Neural cell (in vitro differentiated cells): ENCODE data around the gene JAG2. TPM values are rescaled to one million over a fixed set of nuclear protein-coding genes. Genes with fewer than 3 reads are reported as not detected.
A peak's percentile ranks its signal among the peaks of the same experiment; 100 is the strongest.

Source experiments
- H2AFZ ChIP-seq: fragments of 200-600, 300-800 bp; sonication (generic), shearing (Covaris generic); 2 replicates; pipeline ENCODE4 v1.6.0; 2014; ENCODE audit warnings: low read depth, mild to moderate bottlenecking, antibody characterized with exemption, low read length, moderate library complexity
- H3F3A ChIP-seq: fragments of 200-600 bp; shearing (Covaris generic); 2 replicates; pipeline ENCODE4 v1.6.1; 2016; ENCODE audit warnings: mild to moderate bottlenecking, moderate library complexity, mixed read lengths, antibody characterized with exemption, low read length; ENCODE audit not compliant: insufficient read depth, poor library complexity, severe bottlenecking
- H3K27ac ChIP-seq: fragments of 200-600, 300-800 bp; sonication (generic), shearing (Covaris generic); 2 replicates; pipeline ENCODE4 v1.5.1; 2014; ENCODE audit warnings: mild to moderate bottlenecking, low read length, moderate library complexity
- H3K27me3 ChIP-seq: fragments of 300-800, 200-600 bp; sonication (generic), shearing (Covaris generic); 2 replicates; pipeline ENCODE4 v1.6.0; 2014; ENCODE audit warnings: mild to moderate bottlenecking, low read depth, low read length, moderate library complexity; ENCODE audit not compliant: insufficient read depth
- H3K36me3 ChIP-seq: fragments of 300-800, 200-600 bp; sonication (generic), shearing (Covaris generic); 2 replicates; pipeline ENCODE4 v1.5.1; 2014; ENCODE audit warnings: mild to moderate bottlenecking, antibody characterized with exemption, low read length, moderate library complexity; ENCODE audit not compliant: insufficient read depth
- H3K4me2 ChIP-seq: fragments of 300-800, 200-600 bp; sonication (generic), shearing (Covaris generic); 2 replicates; pipeline ENCODE4 v1.6.0; 2014; ENCODE audit warnings: mild to moderate bottlenecking, low read length
- H3K4me3 ChIP-seq: fragments of 300-800, 200-600 bp; sonication (generic), shearing (Covaris generic); 2 replicates; pipeline ENCODE4 v1.5.1; 2014; ENCODE audit warnings: mild to moderate bottlenecking, low read length, moderate library complexity
- H3K79me2 ChIP-seq: fragments of 200-600 bp; shearing (Covaris generic); replicated peaks from 2 replicates; pipeline ENCODE4 v1.6.0; 2014; ENCODE audit warnings: mild to moderate bottlenecking, low read length, moderate library complexity; ENCODE audit not compliant: insufficient read depth
- H3K9ac ChIP-seq: fragments of 300-800, 200-600 bp; sonication (generic), shearing (Covaris generic); 2 replicates; pipeline ENCODE4 v1.6.1; 2016; ENCODE audit warnings: mild to moderate bottlenecking, low read length, mixed read lengths
- H3K9me2 ChIP-seq: fragments of 200-600 bp; shearing (Covaris generic); 2 replicates; pipeline ENCODE4 v1.6.1; 2016; ENCODE audit warnings: mild to moderate bottlenecking, low read length, mixed read lengths; ENCODE audit not compliant: insufficient read depth
- H3K9me3 ChIP-seq: fragments of 200-600, 300-800 bp; sonication (generic), shearing (Covaris generic); 2 replicates; pipeline ENCODE4 v1.6.1; 2016; ENCODE audit warnings: mild to moderate bottlenecking, mixed run types, low read length, moderate library complexity, mixed read lengths
- H4K20me1 ChIP-seq: fragments of 200-600 bp; shearing (Covaris generic); 2 replicates; pipeline ENCODE4 v1.6.1; 2016; ENCODE audit warnings: mild to moderate bottlenecking, mixed run types; ENCODE audit not compliant: insufficient read depth
- EP300 ChIP-seq: fragments of 450-650 bp; conservative IDR thresholded peaks from 2 replicates; pipeline ENCODE4 v1.6.1; 2014; ENCODE audit warnings: antibody characterized with exemption, mild to moderate bottlenecking, moderate library complexity; ENCODE audit not compliant: poor library complexity, severe bottlenecking
- EZH2 ChIP-seq: fragments of 200-600, 300-800 bp; shearing (Covaris generic), sonication (generic); IDR thresholded peaks from 2 replicates; pipeline ENCODE4 v1.6.1; 2014; ENCODE audit warnings: antibody characterized with exemption, low read length, borderline replicate concordance, mild to moderate bottlenecking; ENCODE audit not compliant: insufficient read depth, poor library complexity, severe bottlenecking
- MXI1 ChIP-seq: fragments of 450-650 bp; conservative IDR thresholded peaks from 2 replicates; pipeline ENCODE4 v1.6.1; 2014; ENCODE audit warnings: antibody characterized with exemption, mild to moderate bottlenecking; ENCODE audit not compliant: poor library complexity, severe bottlenecking
- POLR2AphosphoS5 ChIP-seq: IDR thresholded peaks from 2 replicates; pipeline ENCODE4 v1.6.1; 2012
- RAD21 ChIP-seq: fragments of 450-650 bp; conservative IDR thresholded peaks from 2 replicates; pipeline ENCODE4 v1.6.1; 2014; ENCODE audit warnings: antibody characterized with exemption, mild to moderate bottlenecking, moderate library complexity
- SMC3 ChIP-seq: fragments of 450-650 bp; conservative IDR thresholded peaks from 2 replicates; pipeline ENCODE4 v1.6.1; 2014; ENCODE audit warnings: antibody characterized with exemption, mild to moderate bottlenecking, moderate library complexity; ENCODE audit not compliant: poor library complexity
- TAF1 ChIP-seq: IDR thresholded peaks from 2 replicates; pipeline ENCODE4 v1.6.1; 2012; ENCODE audit warnings: low read depth
- polyA plus RNA-seq: library from polyadenylated mRNA; depleted of rRNA; stranded (reverse); fragments of >200 nt; gene quantifications from 2 replicates; pipeline ENCODE4 v1.2.3, GENCODE V29; 2014
- TF ChIP-seq, protein P1 (sequence below): IDR thresholded peaks from 2 replicates; pipeline ENCODE4 v1.6.1; 2012; ENCODE audit warnings: borderline replicate concordance
- TF ChIP-seq, protein P2 (sequence below): fragments of 450-650 bp; IDR thresholded peaks from 2 replicates; pipeline ENCODE4 v1.5.1; 2014; ENCODE audit warnings: antibody characterized with exemption, mild to moderate bottlenecking, moderate library complexity; ENCODE audit not compliant: poor library complexity, severe bottlenecking

The JAG2 gene
- polyA plus RNA-seq, 1 donor from 2014 or later, result 20.3 TPM

DNA sequence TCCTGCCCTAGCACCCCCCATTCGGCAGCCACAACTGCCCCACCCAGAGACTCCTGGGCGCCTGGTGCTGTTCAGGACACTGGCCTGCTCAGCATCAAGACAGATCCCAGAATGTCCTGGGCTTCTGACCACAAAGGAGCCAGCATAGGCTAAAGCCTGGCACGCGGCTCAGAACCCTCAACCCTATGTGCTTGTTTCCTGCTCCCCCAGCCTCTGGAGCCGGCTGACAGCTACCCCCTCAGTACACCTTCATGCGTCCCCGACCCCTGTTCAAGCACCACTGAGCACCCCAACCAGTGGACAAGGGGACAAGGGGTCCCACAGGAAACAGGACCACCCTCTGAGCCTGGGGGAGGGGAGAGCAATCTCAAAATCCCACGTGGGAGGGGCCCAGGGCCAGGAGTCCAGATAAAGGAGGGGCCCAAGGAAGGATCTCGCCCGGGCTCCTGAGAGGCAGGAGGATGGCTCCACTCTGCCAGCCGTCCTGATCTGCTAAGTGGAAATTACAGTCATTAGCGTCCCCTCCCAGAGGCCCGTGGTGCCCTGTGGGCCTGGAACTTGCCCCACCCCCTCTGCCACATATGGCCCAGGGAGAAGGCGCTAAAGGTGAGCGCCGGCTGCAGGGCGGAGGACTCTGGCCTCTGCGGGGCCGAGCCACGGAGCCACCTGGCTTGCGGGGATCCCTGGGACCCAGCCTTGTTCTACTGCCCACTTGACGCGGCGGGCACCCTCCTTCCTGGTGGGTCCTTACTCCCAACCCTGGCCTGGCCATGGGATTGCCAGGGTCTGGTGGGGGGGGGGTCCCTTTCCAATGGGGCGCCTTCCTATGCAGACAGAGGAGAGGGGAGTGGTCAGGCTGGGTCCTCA, 76.2 kb downstream of the JAG2 start:
- H3K4me2 ChIP-seq, result no peak overlapping the region
- H3K27ac ChIP-seq, result no peak overlapping the region
- H3K4me3 ChIP-seq, result peak overlapping the region; percentile 43
- H3K79me2 ChIP-seq, result no peaks in the 10 kb centered on the region
- no peaks in the 10 kb centered on the region for H3F3A ChIP-seq
- H3K27me3 ChIP-seq, result peaks cover 42% of the 10 kb centered on the region
- TF ChIP-seq, protein P1, sequence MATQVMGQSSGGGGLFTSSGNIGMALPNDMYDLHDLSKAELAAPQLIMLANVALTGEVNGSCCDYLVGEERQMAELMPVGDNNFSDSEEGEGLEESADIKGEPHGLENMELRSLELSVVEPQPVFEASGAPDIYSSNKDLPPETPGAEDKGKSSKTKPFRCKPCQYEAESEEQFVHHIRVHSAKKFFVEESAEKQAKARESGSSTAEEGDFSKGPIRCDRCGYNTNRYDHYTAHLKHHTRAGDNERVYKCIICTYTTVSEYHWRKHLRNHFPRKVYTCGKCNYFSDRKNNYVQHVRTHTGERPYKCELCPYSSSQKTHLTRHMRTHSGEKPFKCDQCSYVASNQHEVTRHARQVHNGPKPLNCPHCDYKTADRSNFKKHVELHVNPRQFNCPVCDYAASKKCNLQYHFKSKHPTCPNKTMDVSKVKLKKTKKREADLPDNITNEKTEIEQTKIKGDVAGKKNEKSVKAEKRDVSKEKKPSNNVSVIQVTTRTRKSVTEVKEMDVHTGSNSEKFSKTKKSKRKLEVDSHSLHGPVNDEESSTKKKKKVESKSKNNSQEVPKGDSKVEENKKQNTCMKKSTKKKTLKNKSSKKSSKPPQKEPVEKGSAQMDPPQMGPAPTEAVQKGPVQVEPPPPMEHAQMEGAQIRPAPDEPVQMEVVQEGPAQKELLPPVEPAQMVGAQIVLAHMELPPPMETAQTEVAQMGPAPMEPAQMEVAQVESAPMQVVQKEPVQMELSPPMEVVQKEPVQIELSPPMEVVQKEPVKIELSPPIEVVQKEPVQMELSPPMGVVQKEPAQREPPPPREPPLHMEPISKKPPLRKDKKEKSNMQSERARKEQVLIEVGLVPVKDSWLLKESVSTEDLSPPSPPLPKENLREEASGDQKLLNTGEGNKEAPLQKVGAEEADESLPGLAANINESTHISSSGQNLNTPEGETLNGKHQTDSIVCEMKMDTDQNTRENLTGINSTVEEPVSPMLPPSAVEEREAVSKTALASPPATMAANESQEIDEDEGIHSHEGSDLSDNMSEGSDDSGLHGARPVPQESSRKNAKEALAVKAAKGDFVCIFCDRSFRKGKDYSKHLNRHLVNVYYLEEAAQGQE, result no peak
- no peak for TF ChIP-seq EZH2
- TF ChIP-seq TAF1, result no peak
- TF ChIP-seq SMC3, result no peak
- no peak for TF ChIP-seq RAD21
- no peak for TF ChIP-seq MXI1
- TF ChIP-seq EP300, result no peak
- TF ChIP-seq, protein P2, sequence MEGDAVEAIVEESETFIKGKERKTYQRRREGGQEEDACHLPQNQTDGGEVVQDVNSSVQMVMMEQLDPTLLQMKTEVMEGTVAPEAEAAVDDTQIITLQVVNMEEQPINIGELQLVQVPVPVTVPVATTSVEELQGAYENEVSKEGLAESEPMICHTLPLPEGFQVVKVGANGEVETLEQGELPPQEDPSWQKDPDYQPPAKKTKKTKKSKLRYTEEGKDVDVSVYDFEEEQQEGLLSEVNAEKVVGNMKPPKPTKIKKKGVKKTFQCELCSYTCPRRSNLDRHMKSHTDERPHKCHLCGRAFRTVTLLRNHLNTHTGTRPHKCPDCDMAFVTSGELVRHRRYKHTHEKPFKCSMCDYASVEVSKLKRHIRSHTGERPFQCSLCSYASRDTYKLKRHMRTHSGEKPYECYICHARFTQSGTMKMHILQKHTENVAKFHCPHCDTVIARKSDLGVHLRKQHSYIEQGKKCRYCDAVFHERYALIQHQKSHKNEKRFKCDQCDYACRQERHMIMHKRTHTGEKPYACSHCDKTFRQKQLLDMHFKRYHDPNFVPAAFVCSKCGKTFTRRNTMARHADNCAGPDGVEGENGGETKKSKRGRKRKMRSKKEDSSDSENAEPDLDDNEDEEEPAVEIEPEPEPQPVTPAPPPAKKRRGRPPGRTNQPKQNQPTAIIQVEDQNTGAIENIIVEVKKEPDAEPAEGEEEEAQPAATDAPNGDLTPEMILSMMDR, result no peak
- no peak for TF ChIP-seq POLR2AphosphoS5
- H3K9me3 ChIP-seq, result no peaks in the 10 kb centered on the region
- no peak overlapping the region for H3K9ac ChIP-seq
- no peaks in the 10 kb centered on the region for H4K20me1 ChIP-seq
- no peak overlapping the region for H2AFZ ChIP-seq
- H3K36me3 ChIP-seq, result no peaks in the 10 kb centered on the region
- H3K9me2 ChIP-seq, result no peaks in the 10 kb centered on the region

DNA sequence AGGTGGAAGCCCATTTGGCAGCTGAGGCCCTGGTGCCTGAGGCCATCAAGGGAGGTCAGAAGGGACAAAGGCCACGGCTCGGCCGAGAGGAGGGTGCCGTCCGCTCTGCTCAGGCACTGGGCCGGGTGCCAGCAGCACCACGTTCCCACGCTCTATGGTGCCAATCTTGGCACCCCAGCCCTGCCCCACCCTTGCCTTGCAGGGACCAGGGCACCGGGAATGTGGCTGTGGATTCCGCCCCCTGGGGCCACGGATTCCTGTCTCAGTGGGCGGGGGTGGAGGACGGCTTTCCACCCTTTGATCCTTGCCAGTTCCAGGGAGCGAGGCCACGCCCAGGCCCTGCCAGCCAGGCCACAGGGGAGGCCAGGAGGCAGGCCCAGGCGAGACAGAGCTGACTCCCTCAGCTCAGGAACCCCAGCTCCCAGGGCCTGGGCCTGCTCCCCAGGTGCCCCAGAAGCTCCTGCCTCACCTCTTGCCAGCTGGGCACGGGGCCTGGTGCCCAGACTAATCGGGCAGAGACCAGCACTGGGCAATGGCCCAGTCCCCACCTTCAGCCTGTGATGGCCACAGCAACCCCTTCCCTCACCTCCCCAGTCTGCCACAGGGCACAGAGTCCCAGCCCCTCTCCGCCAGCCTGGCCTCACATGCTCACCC, 76.9 kb downstream of the JAG2 start:
- Histone ChIP-seq H2AFZ (no peak overlapping the region), H3K79me2 (no peaks in the 10 kb centered on the region), H4K20me1 (no peaks in the 10 kb centered on the region), H3K36me3 (no peaks in the 10 kb centered on the region), H3K4me2 (no peak overlapping the region), H3F3A (no peaks in the 10 kb centered on the region), H3K27ac (no peak overlapping the region), H3K9me2 (no peaks in the 10 kb centered on the region), H3K9ac (no peak overlapping the region), H3K27me3 (peaks cover 49% of the 10 kb centered on the region), H3K9me3 (no peaks in the 10 kb centered on the region), H3K4me3 (no peak overlapping the region)
- TF ChIP-seq MXI1 (no peak), EZH2 (no peak), EP300 (no peak), RAD21 (no peak), TAF1 (no peak), POLR2AphosphoS5 (no peak), SMC3 (no peak)
- TF ChIP-seq, protein P2, result no peak
- TF ChIP-seq, protein P1, result no peak
